GM13976 (cell line): ENCODE results near the gene WNT7B.

Experiments used
- DNase-seq: peaks from one replicate; pipeline ENCODE4 v3.0.0; 2012; ENCODE audit warnings: low spot score
- in situ Hi-C: fragments of 300-500 bp; cut with MboI; formaldehyde crosslinking; loops from one replicate; pipeline ENCODE4 v1.12.0; 2022; ENCODE audit warnings: low sequenced_read_pairs, mixed read lengths, inconsistent platforms; ENCODE audit not compliant: unreplicated experiment
- TF ChIP-seq, protein P1 (sequence below): IDR thresholded peaks from 2 replicates; pipeline ENCODE4 v1.5.1; 2012; ENCODE audit warnings: borderline replicate concordance, mild to moderate bottlenecking; ENCODE audit not compliant: insufficient read depth; ENCODE audit errors: extremely low read depth, missing control alignments, control extremely low read depth

Gene WNT7B

DNA sequence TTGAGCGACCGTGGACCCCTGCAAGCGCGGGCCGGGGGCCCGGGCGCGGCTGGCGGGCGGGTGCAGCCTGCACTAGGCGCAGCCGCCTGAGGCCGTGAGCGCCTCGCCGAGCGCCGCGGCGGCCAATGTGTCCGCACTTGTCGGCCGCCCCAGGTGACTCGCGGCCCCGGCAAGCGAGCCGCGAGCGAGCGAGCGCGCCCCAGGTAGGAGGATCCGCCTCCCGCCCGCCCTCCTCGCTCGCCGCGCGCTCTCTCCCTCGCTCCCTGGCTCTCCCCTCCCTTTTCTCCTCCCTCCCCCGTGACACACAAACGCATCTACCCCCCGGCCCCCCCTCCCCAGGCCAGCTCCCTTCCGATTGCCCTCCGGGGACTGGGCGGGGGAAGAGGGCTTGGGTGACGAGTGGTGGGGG lies at the start of gene WNT7B:
Gene WNT7B (minus strand): TSS at position 160 of the 409 bp plus-strand sequence. CDS start 408 bp downstream, outside the sequence.
- no peak for DNase-seq
- in situ Hi-C loops = no loop called here
- TF ChIP-seq, protein P1, sequence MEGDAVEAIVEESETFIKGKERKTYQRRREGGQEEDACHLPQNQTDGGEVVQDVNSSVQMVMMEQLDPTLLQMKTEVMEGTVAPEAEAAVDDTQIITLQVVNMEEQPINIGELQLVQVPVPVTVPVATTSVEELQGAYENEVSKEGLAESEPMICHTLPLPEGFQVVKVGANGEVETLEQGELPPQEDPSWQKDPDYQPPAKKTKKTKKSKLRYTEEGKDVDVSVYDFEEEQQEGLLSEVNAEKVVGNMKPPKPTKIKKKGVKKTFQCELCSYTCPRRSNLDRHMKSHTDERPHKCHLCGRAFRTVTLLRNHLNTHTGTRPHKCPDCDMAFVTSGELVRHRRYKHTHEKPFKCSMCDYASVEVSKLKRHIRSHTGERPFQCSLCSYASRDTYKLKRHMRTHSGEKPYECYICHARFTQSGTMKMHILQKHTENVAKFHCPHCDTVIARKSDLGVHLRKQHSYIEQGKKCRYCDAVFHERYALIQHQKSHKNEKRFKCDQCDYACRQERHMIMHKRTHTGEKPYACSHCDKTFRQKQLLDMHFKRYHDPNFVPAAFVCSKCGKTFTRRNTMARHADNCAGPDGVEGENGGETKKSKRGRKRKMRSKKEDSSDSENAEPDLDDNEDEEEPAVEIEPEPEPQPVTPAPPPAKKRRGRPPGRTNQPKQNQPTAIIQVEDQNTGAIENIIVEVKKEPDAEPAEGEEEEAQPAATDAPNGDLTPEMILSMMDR = no peak

DNA sequence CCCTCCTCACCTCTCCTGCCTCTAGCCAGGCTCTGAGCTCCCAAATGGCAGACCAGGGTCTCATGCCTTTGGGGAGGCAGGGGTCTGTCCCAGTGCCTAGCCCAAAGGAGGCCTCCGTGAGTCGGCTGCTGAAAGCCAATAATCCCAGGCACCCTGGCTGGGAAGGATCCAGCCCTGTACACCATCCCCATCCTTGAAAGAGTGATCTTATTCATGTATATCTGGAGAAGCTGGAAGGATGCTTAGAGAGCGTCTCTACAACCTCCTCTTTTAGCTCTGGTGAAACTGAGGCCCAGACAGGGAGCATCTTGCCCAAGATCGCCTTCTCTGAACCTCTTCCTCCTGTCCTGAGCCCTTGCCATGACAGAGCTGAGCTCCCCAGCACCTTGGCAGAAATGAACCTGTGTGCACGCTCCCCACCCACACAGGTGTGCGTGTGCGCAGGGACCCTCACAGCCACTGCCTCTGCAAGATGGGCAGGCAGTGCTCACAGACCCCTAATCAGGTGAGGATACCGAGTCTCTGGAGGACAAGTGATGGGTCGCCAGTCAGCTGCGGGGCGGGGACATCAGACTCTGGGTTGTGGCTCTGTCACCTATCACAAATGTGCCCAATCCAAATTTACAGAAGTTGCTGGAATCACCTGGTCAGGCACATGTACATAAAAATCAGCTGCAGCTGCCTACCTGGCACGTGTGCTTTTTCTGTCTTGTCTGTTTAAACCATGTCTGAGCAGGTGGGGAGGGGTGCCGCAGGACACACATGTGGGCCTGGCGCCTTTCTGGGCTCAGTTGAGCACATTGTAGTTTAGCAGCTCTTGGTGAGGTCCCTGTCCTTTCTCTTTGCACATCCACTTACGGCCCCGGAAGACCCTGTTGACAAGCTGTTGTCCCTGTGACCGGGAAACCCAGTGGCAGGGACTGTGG lies 49.3 kb upstream of the WNT7B start:
- DNase-seq = no peak
- in situ Hi-C loops = no loop called here
- TF ChIP-seq, protein P1 = no peak

DNA sequence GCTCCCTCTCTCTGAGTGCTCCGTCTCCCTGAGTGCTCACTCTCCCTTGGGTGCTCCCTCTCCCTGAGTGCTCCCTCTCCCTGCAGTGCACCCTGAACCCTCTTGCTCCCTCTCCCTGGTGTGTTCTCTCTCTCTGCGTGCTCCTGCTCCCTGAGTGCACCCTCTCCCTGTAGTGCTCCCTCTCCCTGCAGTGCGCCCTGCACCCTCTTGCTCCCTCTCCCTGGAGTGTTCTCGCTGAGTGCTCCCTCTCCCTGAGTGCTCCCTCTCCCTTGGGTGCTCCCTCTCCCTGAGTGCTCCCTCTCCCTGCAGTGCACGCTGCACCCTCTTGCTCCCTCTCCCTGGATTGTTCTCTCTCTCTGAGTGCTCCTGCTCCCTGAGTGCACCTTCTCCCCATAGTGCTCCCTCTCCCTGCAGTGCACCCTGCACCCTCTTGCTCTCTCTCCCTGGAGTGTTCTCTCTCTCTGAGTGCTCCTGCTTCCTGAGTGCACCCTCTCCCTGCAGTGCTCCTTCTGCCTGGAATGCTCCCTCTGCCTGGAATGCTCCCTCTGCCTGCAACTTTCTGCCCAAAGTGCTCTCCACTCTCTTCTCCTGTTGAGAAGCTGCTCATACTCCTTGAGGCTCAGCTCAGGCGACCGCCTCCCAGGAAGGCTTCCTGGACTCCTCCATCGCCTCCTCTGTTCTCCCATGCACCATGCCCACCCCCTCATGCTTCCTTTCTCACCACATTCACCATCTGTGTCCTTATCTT lies 48.4 kb upstream of the WNT7B start:
- TF ChIP-seq, protein P1 = no peak
- no peak for DNase-seq
- in situ Hi-C loops = no loop called here

DNA sequence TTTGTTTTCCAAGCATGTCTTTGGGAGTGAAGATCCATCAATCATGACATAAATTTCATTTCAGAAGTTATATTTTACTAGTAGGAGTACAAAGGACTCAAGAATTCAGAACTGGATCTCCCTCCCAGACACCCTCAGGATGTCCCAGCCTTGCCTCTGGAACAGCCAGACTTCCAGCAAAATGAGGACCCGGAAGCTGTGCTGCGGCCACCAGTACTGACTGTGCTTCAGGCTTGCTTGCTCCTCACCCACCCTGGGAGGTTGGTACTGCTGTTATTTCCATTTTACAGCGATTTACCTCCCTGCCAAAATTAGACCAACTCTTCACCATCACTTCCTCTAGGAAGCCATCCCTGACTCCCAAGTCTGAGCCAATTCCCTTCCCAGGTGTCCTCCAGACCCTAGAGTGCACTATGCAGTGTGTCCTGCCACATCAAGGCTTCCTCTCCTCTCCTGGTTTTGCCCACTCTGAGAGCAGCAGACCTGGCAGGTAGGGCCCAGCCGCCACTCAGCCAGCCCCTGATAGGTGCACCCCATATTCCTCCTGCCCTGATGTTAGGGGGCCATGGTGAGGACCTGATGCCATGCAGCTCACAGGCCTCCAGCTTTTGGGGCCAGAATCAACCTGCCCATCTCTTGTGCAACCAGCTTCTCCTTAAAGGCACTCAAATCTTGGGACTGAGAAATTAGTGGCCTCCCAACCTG lies 47.3 kb upstream of the WNT7B start:
- DNase-seq = no peak
- TF ChIP-seq, protein P1 = no peak
- in situ Hi-C loops = loop anchor here (25.0 kb wide), 1 partner anchor 288 kb away; no protein-coding TSS in a partner anchor

DNA sequence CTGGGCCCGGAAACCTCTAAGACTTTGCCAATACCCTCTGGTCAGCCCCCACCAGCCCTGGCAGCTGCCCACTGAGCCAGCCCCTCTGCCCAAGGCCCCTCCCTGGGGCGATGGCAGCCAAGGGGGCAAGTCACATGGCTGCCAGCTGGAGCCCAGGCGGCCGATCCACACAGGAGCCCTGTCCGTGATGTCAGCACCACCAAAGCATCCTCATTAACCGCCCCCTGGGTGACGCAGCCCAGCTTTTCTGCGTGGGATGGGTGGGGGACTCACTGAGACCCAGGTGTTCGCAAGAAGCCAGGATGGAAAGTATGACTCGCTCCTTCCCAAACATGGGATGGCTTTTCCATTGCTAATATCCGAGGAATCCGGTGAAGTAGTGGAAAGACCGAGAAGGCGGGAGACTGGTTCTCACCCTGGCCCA lies 46.6 kb upstream of the WNT7B start:
- DNase-seq = no peak
- in situ Hi-C loops = loop anchor here (25.0 kb wide), 1 partner anchor 289 kb away; no protein-coding TSS in a partner anchor
- TF ChIP-seq, protein P1 = no peak
